ENCODE data around the gene ATXN1. TPM values are rescaled to one million over a fixed set of nuclear protein-coding genes. Genes with fewer than 3 reads are reported as not detected.

Gene ATXN1
- total RNA-seq, 3 donors from 2014 or later: 30.4 to 87.3 (median 50.1) TPM

DNA sequence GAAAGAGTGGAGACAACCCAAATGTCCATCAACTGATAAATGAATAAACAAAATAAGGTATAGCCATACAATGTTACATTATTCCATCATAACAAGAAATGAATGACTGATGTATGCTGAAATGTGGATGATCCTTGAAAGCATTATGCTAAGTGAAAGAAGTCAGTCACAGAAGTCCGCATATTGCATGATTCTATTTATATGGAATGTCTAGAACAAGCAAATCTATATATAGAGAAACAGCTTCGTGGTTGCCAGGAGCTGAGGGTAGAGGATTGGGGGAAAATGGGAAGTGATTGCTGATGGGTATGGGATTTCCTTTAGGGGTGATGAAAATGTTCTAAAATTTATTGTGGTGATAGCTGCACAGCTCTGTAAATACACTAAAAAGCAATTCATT lies 196.8 kb downstream of the ATXN1 start:
- ATAC-seq: no peak
- Histone ChIP-seq H3K4me1 (ENCODE audit: low read depth) (peaks cover 8% of the 10 kb centered on the region), H3K4me3 (no peak overlapping the region), H3K9me3 (no peaks in the 10 kb centered on the region), H3K36me3 (ENCODE audit: low read depth) (no peaks in the 10 kb centered on the region)
- TF ChIP-seq, protein P1, sequence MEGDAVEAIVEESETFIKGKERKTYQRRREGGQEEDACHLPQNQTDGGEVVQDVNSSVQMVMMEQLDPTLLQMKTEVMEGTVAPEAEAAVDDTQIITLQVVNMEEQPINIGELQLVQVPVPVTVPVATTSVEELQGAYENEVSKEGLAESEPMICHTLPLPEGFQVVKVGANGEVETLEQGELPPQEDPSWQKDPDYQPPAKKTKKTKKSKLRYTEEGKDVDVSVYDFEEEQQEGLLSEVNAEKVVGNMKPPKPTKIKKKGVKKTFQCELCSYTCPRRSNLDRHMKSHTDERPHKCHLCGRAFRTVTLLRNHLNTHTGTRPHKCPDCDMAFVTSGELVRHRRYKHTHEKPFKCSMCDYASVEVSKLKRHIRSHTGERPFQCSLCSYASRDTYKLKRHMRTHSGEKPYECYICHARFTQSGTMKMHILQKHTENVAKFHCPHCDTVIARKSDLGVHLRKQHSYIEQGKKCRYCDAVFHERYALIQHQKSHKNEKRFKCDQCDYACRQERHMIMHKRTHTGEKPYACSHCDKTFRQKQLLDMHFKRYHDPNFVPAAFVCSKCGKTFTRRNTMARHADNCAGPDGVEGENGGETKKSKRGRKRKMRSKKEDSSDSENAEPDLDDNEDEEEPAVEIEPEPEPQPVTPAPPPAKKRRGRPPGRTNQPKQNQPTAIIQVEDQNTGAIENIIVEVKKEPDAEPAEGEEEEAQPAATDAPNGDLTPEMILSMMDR (IDR thresholded peaks at IDR 0.05): no peak
- intact Hi-C loops (cut with DNase I, micrococcal nuclease): no loop called here
- DNase-seq: no peak

DNA sequence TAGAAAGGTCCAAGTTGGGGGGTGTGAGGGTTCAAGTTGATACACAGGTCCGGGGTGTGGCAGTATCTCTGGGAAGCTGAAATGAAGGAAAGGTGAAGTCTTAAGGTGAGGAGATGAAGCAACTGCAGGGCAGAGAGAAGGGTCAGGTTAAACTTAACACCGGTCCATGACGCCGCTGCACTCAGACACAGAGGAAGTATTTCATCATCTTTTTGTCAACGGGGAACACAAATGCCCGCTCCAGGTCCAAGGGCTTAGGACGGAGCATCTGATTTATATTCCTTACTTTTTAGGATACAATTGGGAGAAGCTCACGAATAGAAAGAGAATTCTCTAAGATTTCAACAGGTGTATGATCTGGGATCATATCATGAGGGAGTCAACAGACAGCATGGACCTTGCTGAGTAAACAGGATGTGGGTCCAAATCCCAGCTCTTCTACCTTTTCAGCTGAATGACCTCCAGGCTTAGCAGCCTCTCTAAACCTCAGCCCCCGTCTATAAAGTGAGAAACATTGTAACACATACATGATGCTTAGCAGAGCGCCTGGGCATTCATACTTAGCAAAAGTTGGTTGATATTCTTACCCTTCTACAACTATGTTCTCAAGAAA lies 197.5 kb downstream of the ATXN1 start:
- H3K4me1 ChIP-seq (ENCODE audit: low read depth): peaks cover 8% of the 10 kb centered on the region
- H3K9me3 ChIP-seq: no peaks in the 10 kb centered on the region
- DNase-seq (no peak), ATAC-seq (no peak)
- H3K4me3 ChIP-seq: no peak overlapping the region
- no peaks in the 10 kb centered on the region for H3K36me3 ChIP-seq (ENCODE audit: low read depth)
- intact Hi-C loops (cut with DNase I, micrococcal nuclease): no loop called here
- TF ChIP-seq, protein P1 (IDR thresholded peaks at IDR 0.05): no peak

DNA sequence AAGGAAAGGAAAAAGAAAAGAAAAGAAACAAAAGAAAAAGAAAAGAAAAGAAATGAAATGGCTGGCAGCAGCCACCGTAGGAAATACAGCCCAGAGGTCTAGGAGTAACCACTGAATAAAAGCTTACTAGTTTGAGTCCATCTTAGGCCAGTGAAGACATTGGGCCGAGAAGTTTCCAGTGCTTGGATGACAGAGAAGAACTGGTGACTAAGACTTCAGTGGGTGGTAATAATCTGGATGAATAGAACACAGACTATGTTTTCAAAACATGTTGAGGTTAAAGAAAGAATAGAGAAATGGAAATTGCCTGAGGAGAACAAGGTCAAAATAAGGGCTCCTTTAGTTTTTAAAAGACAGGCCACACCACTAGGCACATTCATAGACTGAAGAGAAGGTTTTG lies 198.8 kb downstream of the ATXN1 start:
- ATAC-seq: no peak
- no peak for DNase-seq
- TF ChIP-seq, protein P1 (IDR thresholded peaks at IDR 0.05): no peak
- no peaks in the 10 kb centered on the region for H3K9me3 ChIP-seq
- H3K4me1 ChIP-seq (ENCODE audit: low read depth): no peaks in the 10 kb centered on the region
- no peak overlapping the region for H3K4me3 ChIP-seq
- H3K36me3 ChIP-seq (ENCODE audit: low read depth): no peaks in the 10 kb centered on the region
- intact Hi-C loops (cut with DNase I, micrococcal nuclease): no loop called here

DNA sequence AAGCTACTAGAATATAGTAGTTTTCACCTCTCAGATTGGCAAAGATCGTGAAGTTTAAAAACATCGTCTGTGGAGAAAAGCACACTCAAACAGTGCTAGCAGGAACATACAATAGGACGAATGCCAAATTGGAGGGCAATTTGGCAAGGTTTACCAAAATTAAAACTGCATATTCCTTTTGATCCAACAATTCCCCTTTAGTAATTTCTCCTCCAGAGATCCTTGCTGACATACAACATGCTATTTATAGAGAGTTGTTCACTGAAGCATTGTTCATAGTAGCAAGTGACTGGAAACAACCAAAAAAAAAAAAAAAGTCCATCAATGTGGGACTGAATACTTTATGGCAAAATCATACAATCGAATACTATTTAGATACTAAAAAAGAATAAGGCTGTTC lies 202.2 kb downstream of the ATXN1 start:
- ATAC-seq: no peak
- intact Hi-C loops (cut with DNase I, micrococcal nuclease): no loop called here
- H3K4me1 ChIP-seq (ENCODE audit: low read depth): no peaks in the 10 kb centered on the region
- H3K36me3 ChIP-seq (ENCODE audit: low read depth): no peaks in the 10 kb centered on the region
- no peak overlapping the region for H3K4me3 ChIP-seq
- TF ChIP-seq, protein P1 (IDR thresholded peaks at IDR 0.05): no peak
- no peak for DNase-seq
- H3K9me3 ChIP-seq: no peaks in the 10 kb centered on the region

DNA sequence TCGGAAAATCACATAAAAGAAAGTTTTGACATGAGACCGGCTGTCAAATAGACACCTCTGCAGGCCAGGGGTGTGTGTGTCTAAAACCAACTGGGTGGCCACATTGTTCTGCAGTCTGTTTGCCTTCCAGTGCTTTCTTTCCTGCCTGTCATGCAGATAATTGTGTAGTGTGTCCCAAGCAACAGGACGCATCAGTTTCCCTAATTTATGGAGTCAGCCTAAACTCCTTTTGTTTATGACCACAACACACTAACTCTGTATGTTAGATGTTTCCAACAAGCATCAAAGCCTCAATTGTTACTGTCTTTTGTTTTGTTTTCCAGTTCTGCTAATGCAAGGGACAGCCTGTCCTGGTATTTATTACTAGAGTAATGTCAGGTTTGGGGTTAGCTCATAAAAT lies 205.7 kb downstream of the ATXN1 start:
- H3K4me3 ChIP-seq: no peak overlapping the region
- TF ChIP-seq, protein P1 (IDR thresholded peaks at IDR 0.05): no peak
- intact Hi-C loops (cut with DNase I, micrococcal nuclease): no loop called here
- H3K36me3 ChIP-seq (ENCODE audit: low read depth): no peaks in the 10 kb centered on the region
- H3K9me3 ChIP-seq: no peaks in the 10 kb centered on the region
- ATAC-seq (no peak), DNase-seq (no peak)
- H3K4me1 ChIP-seq (ENCODE audit: low read depth): no peaks in the 10 kb centered on the region

DNA sequence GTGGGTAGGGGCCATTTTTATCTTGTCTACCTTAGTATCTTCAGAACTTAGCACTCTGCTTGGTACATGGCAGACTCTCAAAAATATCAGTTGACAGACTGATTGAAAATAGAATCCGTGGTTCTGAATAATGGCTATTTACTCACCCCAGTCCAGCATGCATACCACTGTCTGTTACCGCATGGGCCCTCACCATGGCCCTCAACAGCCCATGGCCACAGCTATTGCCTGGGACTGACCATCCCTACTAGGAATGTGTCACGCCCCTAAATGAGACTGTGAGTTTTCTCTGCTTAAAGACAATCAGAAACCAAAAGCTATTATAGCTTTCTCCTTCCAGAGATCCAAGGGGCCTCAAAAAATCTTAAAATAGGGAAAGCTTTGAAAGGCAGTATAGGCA lies 207.7 kb downstream of the ATXN1 start:
- Histone ChIP-seq H3K4me3 (no peak overlapping the region), H3K4me1 (ENCODE audit: low read depth) (no peaks in the 10 kb centered on the region), H3K9me3 (no peaks in the 10 kb centered on the region), H3K36me3 (ENCODE audit: low read depth) (no peaks in the 10 kb centered on the region)
- TF ChIP-seq, protein P1 (IDR thresholded peaks at IDR 0.05): no peak
- ATAC-seq (no peak), DNase-seq (no peak)
- intact Hi-C loops (cut with DNase I, micrococcal nuclease): no loop called here

Measured in mucosa of descending colon (tissue), 3 donors.